Vagina (tissue), 2 donors: ENCODE measurements around the gene ALPG. TPM values are rescaled to one million over a fixed set of nuclear protein-coding genes. Genes with fewer than 3 reads are reported as not detected.

Source experiments
- DNase-seq, 2 donors: peaks; one replicate each; pipeline ENCODE4 v3.0.0-alpha.2; 2017; ENCODE audit errors: extremely low spot score in 2 of 2
- H3K27ac ChIP-seq: fragments of 200-600 bp; sonication (generic); one replicate; pipeline ENCODE4 v1.5.1; 2019
- H3K27me3 ChIP-seq: fragments of 200-600 bp; sonication (generic); one replicate; pipeline ENCODE4 v1.5.1; 2019
- H3K36me3 ChIP-seq, 2 donors: fragments of 200-600 bp; sonication (generic); one replicate each; pipeline ENCODE4 v1.5.1; 2017 to 2019
- H3K4me1 ChIP-seq: fragments of 200-600 bp; sonication (generic); one replicate; pipeline ENCODE4 v1.5.1; 2019
- H3K4me3 ChIP-seq, 2 donors: fragments of 200-600 bp; sonication (generic); 1 replicate in 1 of 2; 2 replicates in 1 of 2; pipeline ENCODE4 v1.5.1; 2016 to 2019
- H3K9me3 ChIP-seq: fragments of 200-600 bp; sonication (generic); one replicate; pipeline ENCODE4 v1.5.1; 2019
- CTCF ChIP-seq, 3 experiments: fragments of 450-650 bp in 2 of 3; fragments of 200-600 bp in 1 of 3; sonication (generic) in 1 of 3; IDR thresholded peaks; one replicate each; pipeline ENCODE4 v1.5.1; 2017 to 2019; ENCODE audit warnings: antibody characterized with exemption in 3 of 3, mild to moderate bottlenecking in 2 of 3, moderate library complexity in 2 of 3
- POLR2A ChIP-seq, 2 donors: fragments of 450-650 bp; IDR thresholded peaks; one replicate each; pipeline ENCODE4 v1.6.1; 2017; ENCODE audit warnings: antibody characterized with exemption in 2 of 2, mild to moderate bottlenecking in 2 of 2, moderate library complexity in 2 of 2
- POLR2AphosphoS5 ChIP-seq, 2 donors: sonication (generic); formaldehyde crosslinking; IDR thresholded peaks; one replicate each; pipeline ENCODE4 v1.9.0; 2017; ENCODE audit warnings: antibody characterized with exemption in 2 of 2, mild to moderate bottlenecking in 2 of 2, low read depth in 1 of 2; ENCODE audit not compliant: insufficient read depth in 1 of 2
- intact Hi-C: fragments of 100-400 bp; cut with DNase I; formaldehyde crosslinking; loops from one replicate; pipeline ENCODE4 v1.15.1; 2023
- total RNA-seq: library from RNA; depleted of rRNA; stranded (reverse); fragments of >200 nt; gene quantifications from one replicate; pipeline ENCODE4 v1.2.3, GENCODE V29; 2016

The ALPG gene
- total RNA-seq, 1 donor from 2014 or later, result not detected

DNA sequence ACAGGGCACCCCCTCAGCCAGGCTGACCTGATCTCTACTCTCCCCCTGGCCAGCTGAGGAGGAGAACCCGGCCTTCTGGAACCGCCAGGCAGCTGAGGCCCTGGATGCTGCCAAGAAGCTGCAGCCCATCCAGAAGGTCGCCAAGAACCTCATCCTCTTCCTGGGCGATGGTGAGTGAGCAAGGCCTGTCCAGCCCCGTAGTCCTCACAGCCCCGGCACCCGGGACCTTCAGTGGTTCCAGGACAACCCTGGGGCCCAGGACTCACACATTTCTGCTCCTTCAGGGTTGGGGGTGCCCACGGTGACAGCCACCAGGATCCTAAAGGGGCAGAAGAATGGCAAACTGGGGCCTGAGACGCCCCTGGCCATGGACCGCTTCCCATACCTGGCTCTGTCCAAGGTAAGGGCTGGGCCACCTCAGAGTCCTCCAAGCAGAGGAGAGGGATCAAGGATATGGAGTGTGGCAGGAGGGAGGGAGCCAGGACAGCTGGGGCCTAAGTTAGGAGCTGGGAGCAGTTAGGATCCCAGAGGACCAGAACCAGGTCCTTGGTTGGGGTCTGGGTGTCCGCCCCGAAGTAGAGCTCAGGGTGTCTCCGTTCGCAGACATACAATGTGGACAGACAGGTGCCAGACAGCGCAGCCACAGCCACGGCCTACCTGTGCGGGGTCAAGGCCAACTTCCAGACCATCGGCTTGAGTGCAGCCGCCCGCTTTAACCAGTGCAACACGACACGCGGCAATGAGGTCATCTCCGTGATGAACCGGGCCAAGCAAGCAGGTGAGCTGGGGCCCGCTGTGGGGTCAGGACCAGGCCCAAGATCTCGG lies 49.9 kb downstream of the ALPG start:
- Histone ChIP-seq H3K4me1 (no peaks in the 10 kb centered on the region), H3K27ac (no peak overlapping the region), H3K36me3 (no peaks in the 10 kb centered on the region), H3K27me3 (no peaks in the 10 kb centered on the region), H3K9me3 (no peaks in the 10 kb centered on the region), H3K4me3 (no peak overlapping the region)
- DNase-seq, result no peak
- no peak for TF ChIP-seq CTCF (IDR thresholded peaks at IDR 0.05)
- TF ChIP-seq POLR2A (IDR thresholded peaks at IDR 0.05), result no peak
- TF ChIP-seq POLR2AphosphoS5 (IDR thresholded peaks at IDR 0.05; ENCODE audit: insufficient read depth in 1 of 2, low read depth in 1 of 2), result no peak
- intact Hi-C loops, result no loop called here

- no peak for DNase-seq
- intact Hi-C loops, result no loop called here
- H3K27me3 ChIP-seq, result no peaks in the 10 kb centered on the region
- H3K4me3 ChIP-seq, result no peak overlapping the region
- no peak overlapping the region for H3K27ac ChIP-seq
- no peaks in the 10 kb centered on the region for H3K9me3 ChIP-seq
- no peak for TF ChIP-seq CTCF (IDR thresholded peaks at IDR 0.05)
- TF ChIP-seq POLR2A (IDR thresholded peaks at IDR 0.05), result no peak
- TF ChIP-seq POLR2AphosphoS5 (IDR thresholded peaks at IDR 0.05; ENCODE audit: insufficient read depth in 1 of 2, low read depth in 1 of 2), result no peak
- no peaks in the 10 kb centered on the region for H3K36me3 ChIP-seq
- H3K4me1 ChIP-seq, result no peaks in the 10 kb centered on the region
Observed at GRCh38 chr2:232457121-232458011, 50.7 kb downstream of the ALPG start.

GRCh38 chr2:232458051-232458660 lies 51.5 kb downstream of the ALPG start:
- no peaks in the 10 kb centered on the region for H3K27me3 ChIP-seq
- intact Hi-C loops, result no loop called here
- H3K27ac ChIP-seq, result no peak overlapping the region
- no peaks in the 10 kb centered on the region for H3K36me3 ChIP-seq
- no peaks in the 10 kb centered on the region for H3K9me3 ChIP-seq
- TF ChIP-seq POLR2AphosphoS5 (IDR thresholded peaks at IDR 0.05; ENCODE audit: insufficient read depth in 1 of 2, low read depth in 1 of 2) (no peak), POLR2A (IDR thresholded peaks at IDR 0.05) (no peak), CTCF (IDR thresholded peaks at IDR 0.05) (no peak)
- no peaks in the 10 kb centered on the region for H3K4me1 ChIP-seq
- no peak for DNase-seq
- no peak overlapping the region for H3K4me3 ChIP-seq

DNA sequence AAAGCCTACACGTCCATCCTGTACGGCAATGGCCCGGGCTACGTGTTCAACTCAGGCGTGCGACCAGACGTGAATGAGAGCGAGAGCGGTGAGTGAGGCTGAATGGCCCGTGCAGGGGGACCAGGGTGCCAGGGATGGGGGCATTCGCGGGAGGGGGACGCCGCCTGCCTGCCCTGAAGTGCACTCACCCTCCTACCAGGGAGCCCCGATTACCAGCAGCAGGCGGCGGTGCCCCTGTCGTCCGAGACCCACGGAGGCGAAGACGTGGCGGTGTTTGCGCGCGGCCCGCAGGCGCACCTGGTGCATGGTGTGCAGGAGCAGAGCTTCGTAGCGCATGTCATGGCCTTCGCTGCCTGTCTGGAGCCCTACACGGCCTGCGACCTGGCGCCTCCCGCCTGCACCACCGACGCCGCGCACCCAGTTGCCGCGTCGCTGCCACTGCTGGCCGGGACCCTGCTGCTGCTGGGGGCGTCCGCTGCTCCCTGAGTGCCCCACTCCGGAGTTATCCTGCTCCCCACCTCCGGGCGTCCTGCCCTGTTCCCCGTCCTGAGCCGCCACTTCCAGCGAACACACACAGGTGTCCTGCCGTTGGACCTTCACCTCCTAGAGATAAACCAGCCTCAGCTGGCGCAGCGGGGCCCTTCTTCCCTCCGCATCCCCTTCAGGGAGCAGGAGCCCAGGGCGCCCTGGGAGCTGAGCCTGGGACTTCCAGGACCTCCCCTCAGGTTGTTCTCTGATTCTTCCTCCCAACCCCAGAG lies 52.2 kb downstream of the ALPG start:
- intact Hi-C loops, result no loop called here
- Histone ChIP-seq H3K4me1 (no peaks in the 10 kb centered on the region), H3K9me3 (no peaks in the 10 kb centered on the region), H3K36me3 (no peaks in the 10 kb centered on the region), H3K27me3 (no peaks in the 10 kb centered on the region), H3K27ac (no peak overlapping the region), H3K4me3 (no peak overlapping the region)
- TF ChIP-seq POLR2AphosphoS5 (IDR thresholded peaks at IDR 0.05; ENCODE audit: insufficient read depth in 1 of 2, low read depth in 1 of 2), result no peak
- no peak for TF ChIP-seq CTCF (IDR thresholded peaks at IDR 0.05)
- no peak for TF ChIP-seq POLR2A (IDR thresholded peaks at IDR 0.05)
- DNase-seq, result no peak
